Measurements from ENCODE around the gene CRYBB3.

GRCh38 chr22:25172153-25172552 lies 27.5 kb upstream of the CRYBB3 start:
- TF ChIP-seq POLR2AphosphoS5 (IDR thresholded peaks at IDR 0.05; ENCODE audit: low read depth, low read length) (no peak), POLR2A (IDR thresholded peaks at IDR 0.05; ENCODE audit: low read depth, low read length) (no peak), TAF1 (IDR thresholded peaks at IDR 0.05; ENCODE audit: borderline replicate concordance, low read depth, low read length) (no peak)
